WTC11 (cell line): ENCODE results near the gene ABCD4. TPM values are rescaled to one million over a fixed set of nuclear protein-coding genes. Genes with fewer than 3 reads are reported as not detected.
A peak's percentile ranks its signal among the peaks of the same experiment; 100 is the strongest.

ENCODE experiments used
- ATAC-seq: fragments of 200-7000 bp; cut with Tn5 transposase; 2 replicates; pipeline ENCODE4 v1.10.0; 2021; ENCODE audit warnings: mild to moderate bottlenecking, moderate library complexity
- CTCF ChIA-PET: fragments of 300-600 bp; sonication (Branson Sonifier 250); formaldehyde crosslinking; loops from one replicate; lab custom pipeline; 2021; ENCODE audit warnings: antibody characterized with exemption; lab: Charles Lee
- POLR2A ChIA-PET: fragments of 350-600 bp; sonication (Branson Sonifier 250); formaldehyde crosslinking; loops from one replicate; lab custom pipeline; 2021; ENCODE audit warnings: antibody characterized with exemption; lab: Charles Lee
- DNase-seq: peaks from one replicate; pipeline ENCODE4 v3.0.0; 2021; ENCODE audit warnings: low spot score
- H3K27ac Mint-ChIP-seq: 2 replicates; pipeline ENCODE4 v1.8.0; 2021; ENCODE audit warnings: mixed read lengths
- H3K27me3 Mint-ChIP-seq: 2 replicates; pipeline ENCODE4 v1.8.0; 2021; ENCODE audit warnings: low read depth, mild to moderate bottlenecking, moderate library complexity, mixed read lengths
- H3K36me3 Mint-ChIP-seq: 2 replicates; pipeline ENCODE4 v1.8.0; 2021; ENCODE audit warnings: mixed read lengths
- H3K4me1 Mint-ChIP-seq: 2 replicates; pipeline ENCODE4 v1.8.0; 2022; ENCODE audit warnings: mixed read lengths
- H3K4me3 Mint-ChIP-seq: 2 replicates; pipeline ENCODE4 v1.8.0; 2021; ENCODE audit warnings: mild to moderate bottlenecking, moderate library complexity, mixed read lengths
- H3K9me3 Mint-ChIP-seq: 2 replicates; pipeline ENCODE4 v1.8.0; 2021; ENCODE audit warnings: mixed read lengths
- ARID4B ChIP-seq: sonication (generic); formaldehyde crosslinking; IDR thresholded peaks from 2 replicates; pipeline ENCODE4 v1.8.0; 2023; ENCODE audit warnings: missing genetic modification reagents, mild to moderate bottlenecking, borderline replicate concordance
- ATF2 ChIP-seq: sonication (generic); formaldehyde crosslinking; IDR thresholded peaks from 2 replicates; pipeline ENCODE4 v1.8.1; 2022; ENCODE audit warnings: low read depth, missing genetic modification reagents, borderline replicate concordance
- CDX4 ChIP-seq: fragments of 250-450 bp; sonication (Bioruptor Pico); IDR thresholded peaks from 2 replicates; pipeline ENCODE4 v1.9.0; 2021; ENCODE audit warnings: moderate library complexity, mild to moderate bottlenecking, inconsistent platforms, borderline replicate concordance
- FOXP4 ChIP-seq: sonication (generic); formaldehyde crosslinking; IDR thresholded peaks from 2 replicates; pipeline ENCODE4 v1.8.0; 2022; ENCODE audit warnings: mild to moderate bottlenecking, missing genetic modification reagents
- GABPB1 ChIP-seq: sonication (generic); formaldehyde crosslinking; IDR thresholded peaks from 2 replicates; pipeline ENCODE4 v1.8.1; 2023; ENCODE audit warnings: mild to moderate bottlenecking, missing genetic modification reagents
- GRHL2 ChIP-seq: fragments of 250-450 bp; sonication (Bioruptor Pico); IDR thresholded peaks from 2 replicates; pipeline ENCODE4 v1.8.0; 2022; ENCODE audit warnings: mild to moderate bottlenecking, moderate library complexity; ENCODE audit not compliant: insufficient replicate concordance, severe bottlenecking
- IRF1 ChIP-seq: sonication (generic); formaldehyde crosslinking; IDR thresholded peaks from 2 replicates; pipeline ENCODE4 v1.8.0; 2023; ENCODE audit warnings: missing genetic modification reagents
- IRF2 ChIP-seq: sonication (generic); formaldehyde crosslinking; IDR thresholded peaks from 2 replicates; pipeline ENCODE4 v1.8.0; 2022; ENCODE audit warnings: low read depth, missing genetic modification reagents, borderline replicate concordance
- JUN ChIP-seq: sonication (generic); formaldehyde crosslinking; IDR thresholded peaks from 2 replicates; pipeline ENCODE4 v1.8.0; 2023; ENCODE audit warnings: mild to moderate bottlenecking, missing genetic modification reagents
- KAT7 ChIP-seq: sonication (generic); formaldehyde crosslinking; IDR thresholded peaks from 2 replicates; pipeline ENCODE4 v1.8.1; 2023; ENCODE audit warnings: missing genetic modification reagents, mild to moderate bottlenecking, borderline replicate concordance
- MYBL2 ChIP-seq: sonication (generic); formaldehyde crosslinking; IDR thresholded peaks from 2 replicates; pipeline ENCODE4 v1.8.1; 2023; ENCODE audit warnings: mild to moderate bottlenecking, moderate library complexity, missing genetic modification reagents
- PRDM15 ChIP-seq: sonication (generic); formaldehyde crosslinking; IDR thresholded peaks from 2 replicates; pipeline ENCODE4 v1.8.0; 2022; ENCODE audit warnings: missing genetic modification reagents
- PREB ChIP-seq: sonication (generic); formaldehyde crosslinking; IDR thresholded peaks from 2 replicates; pipeline ENCODE4 v1.8.1; 2022; ENCODE audit warnings: mild to moderate bottlenecking, missing genetic modification reagents, moderate library complexity, borderline replicate concordance
- RELA ChIP-seq: sonication (generic); formaldehyde crosslinking; IDR thresholded peaks from 2 replicates; pipeline ENCODE4 v1.8.1; 2022; ENCODE audit warnings: missing genetic modification reagents, mild to moderate bottlenecking, borderline replicate concordance
- SP1 ChIP-seq: sonication (generic); formaldehyde crosslinking; conservative IDR thresholded peaks from 2 replicates; pipeline ENCODE4 v1.8.1; 2022; ENCODE audit warnings: missing genetic modification reagents
- USF2 ChIP-seq: sonication (generic); formaldehyde crosslinking; IDR thresholded peaks from 2 replicates; pipeline ENCODE4 v1.8.1; 2023; ENCODE audit warnings: mild to moderate bottlenecking, missing genetic modification reagents, moderate library complexity
- ZMAT4 ChIP-seq: fragments of 250-450 bp; sonication (Bioruptor Pico); IDR thresholded peaks from 2 replicates; pipeline ENCODE4 v1.9.0; 2021; ENCODE audit warnings: mild to moderate bottlenecking
- ZNF219 ChIP-seq: sonication (generic); formaldehyde crosslinking; IDR thresholded peaks from 2 replicates; pipeline ENCODE4 v1.8.0; 2023; ENCODE audit warnings: missing genetic modification reagents, mild to moderate bottlenecking, borderline replicate concordance
- total RNA-seq: library from RNA; stranded (reverse); gene quantifications from 3 replicates; pipeline ENCODE4 v1.2.3, GENCODE V29; 2021

The ABCD4 gene
- total RNA-seq, 1 experiment from 2014 or later: 90.2 TPM

GRCh38 chr14:74245292-74245691, 57.4 kb downstream of the ABCD4 start:
- H3K4me1 Mint-ChIP-seq: peaks cover 53% of the 10 kb centered on the region
- H3K36me3 Mint-ChIP-seq: no peaks in the 10 kb centered on the region
- no peak for TF ChIP-seq MYBL2 (CRISPR knock-in tag)
- TF ChIP-seq IRF2 (CRISPR knock-in tag): no peak
- TF ChIP-seq ATF2 (CRISPR knock-in tag): no peak
- TF ChIP-seq CDX4 (CRISPR knock-in tag): no peak
- TF ChIP-seq RELA (CRISPR knock-in tag): no peak
- no peak for TF ChIP-seq FOXP4 (CRISPR knock-in tag)
- no peak for TF ChIP-seq PRDM15 (CRISPR knock-in tag)
- no peak for TF ChIP-seq ZNF219 (CRISPR knock-in tag)
- TF ChIP-seq ZMAT4 (CRISPR knock-in tag): no peak
- DNase-seq: no peak
- no peak for ATAC-seq
- H3K27me3 Mint-ChIP-seq: peaks cover 59% of the 10 kb centered on the region
- no peak overlapping the region for H3K27ac Mint-ChIP-seq
- no peaks in the 10 kb centered on the region for H3K9me3 Mint-ChIP-seq
- ChIA-PET CTCF (interaction anchor here (0.7 to 11.1 kb wide), 4 partner anchors 13 to 503 kb away, joined by 3 to 89 read pairs (median 7); no protein-coding TSS in a partner anchor), POLR2A (no interaction called here)
- H3K4me3 Mint-ChIP-seq: no peak overlapping the region

- ChIA-PET CTCF (interaction anchor here (0.5 to 11.1 kb wide), 12 partner anchors 9 to 329 kb away, joined by 3 to 89 read pairs (median 4); no protein-coding TSS in a partner anchor), POLR2A (no interaction called here)
- Mint-ChIP-seq H3K36me3 (no peaks in the 10 kb centered on the region), H3K4me3 (no peak overlapping the region), H3K27ac (no peak overlapping the region), H3K9me3 (no peaks in the 10 kb centered on the region), H3K27me3 (peaks cover 71% of the 10 kb centered on the region), H3K4me1 (peaks cover 53% of the 10 kb centered on the region)
- DNase-seq (peak; percentile 45), ATAC-seq (peak; percentile 47)
- TF ChIP-seq JUN (CRISPR knock-in tag): no peak
- no peak for TF ChIP-seq RELA (CRISPR knock-in tag)
- no peak for TF ChIP-seq USF2 (CRISPR knock-in tag)
- TF ChIP-seq ARID4B (CRISPR knock-in tag): no peak
- no peak for TF ChIP-seq GRHL2 (CRISPR knock-in tag)
- no peak for TF ChIP-seq KAT7
- TF ChIP-seq SP1 (CRISPR knock-in tag): no peak
- TF ChIP-seq GABPB1 (CRISPR knock-in tag): no peak
- no peak for TF ChIP-seq PREB (CRISPR knock-in tag)
- TF ChIP-seq IRF1: no peak
Observed at GRCh38 chr14:74244115-74244514, 58.6 kb downstream of the ABCD4 start.
